HEK293 (cell line): Measurements from ENCODE around the gene CCP110.

Experiments used
- CTCF ChIA-PET: fragments of 350-600 bp; formaldehyde crosslinking; extraction: SDS; loops from one replicate; lab custom pipeline; 2021; ENCODE audit warnings: antibody characterized with exemption; lab: Yijun Ruan, JAX
- POLR2A ChIA-PET: fragments of 300-600 bp; formaldehyde crosslinking; extraction: SDS; loops from one replicate; lab custom pipeline; 2020; ENCODE audit warnings: antibody characterized with exemption, inconsistent platforms; lab: Yijun Ruan, JAX
- H3K27ac ChIP-seq: fragments of 200-500 bp; sonication (Bioruptor generic); 2 replicates; pipeline ENCODE4 v1.5.1; 2014; ENCODE audit warnings: low read depth, low read length, control low read depth, inconsistent platforms; ENCODE audit errors: extremely low read depth
- H3K36me3 ChIP-seq, 2 experiments: fragments of 200-500 bp in 1 of 2; sonication (Bioruptor generic) in 1 of 2; 1 replicate in 1 of 2; 2 replicates in 1 of 2; pipeline ENCODE4 v1.5.1; 2014 to 2017; ENCODE audit warnings: inconsistent platforms in 2 of 2, low read length in 2 of 2; ENCODE audit not compliant: control insufficient read depth in 2 of 2, insufficient read depth in 1 of 2
- H3K4me1 ChIP-seq: fragments of 200-500 bp; sonication (Bioruptor generic); 2 replicates; pipeline ENCODE4 v1.5.1; 2014; ENCODE audit warnings: mild to moderate bottlenecking, low read length, inconsistent platforms; ENCODE audit not compliant: control insufficient read depth, insufficient read depth
- H3K4me3 ChIP-seq: 2 replicates; pipeline ENCODE4 v1.5.1; 2011; ENCODE audit warnings: low read depth, mild to moderate bottlenecking, control low read depth, low read length, moderate library complexity
- H3K9me3 ChIP-seq: fragments of 200-500 bp; sonication (Bioruptor generic); 2 replicates; pipeline ENCODE4 v1.5.1; 2014; ENCODE audit warnings: low read depth, low read length, inconsistent platforms; ENCODE audit not compliant: control insufficient read depth, insufficient read depth
- FEZF1 ChIP-seq: fragments of 450-650 bp; formaldehyde crosslinking; IDR thresholded peaks from 2 replicates; pipeline ENCODE4 v1.5.1; 2016; ENCODE audit warnings: missing biosample characterization, missing genetic modification characterization
- GLI4 ChIP-seq: fragments of 450-650 bp; formaldehyde crosslinking; IDR thresholded peaks from 2 replicates; pipeline ENCODE4 v1.5.1; 2016; ENCODE audit warnings: missing biosample characterization, missing genetic modification characterization
- GLIS2 ChIP-seq: fragments of 450-650 bp; formaldehyde crosslinking; IDR thresholded peaks from 2 replicates; pipeline ENCODE4 v1.5.1; 2016; ENCODE audit warnings: missing biosample characterization, missing genetic modification characterization
- KLF16 ChIP-seq: fragments of 450-650 bp; formaldehyde crosslinking; IDR thresholded peaks from 2 replicates; pipeline ENCODE4 v1.5.1; 2017; ENCODE audit warnings: missing biosample characterization, missing genetic modification characterization
- KLF9 ChIP-seq: fragments of 450-650 bp; formaldehyde crosslinking; IDR thresholded peaks from 2 replicates; pipeline ENCODE4 v1.5.1; 2016; ENCODE audit warnings: missing biosample characterization, missing genetic modification characterization, low read depth
- OVOL3 ChIP-seq: fragments of 450-650 bp; formaldehyde crosslinking; IDR thresholded peaks from 2 replicates; pipeline ENCODE4 v1.5.1; 2016; ENCODE audit warnings: missing biosample characterization, missing genetic modification characterization
- PBX3 ChIP-seq: sonication (generic); formaldehyde crosslinking; IDR thresholded peaks from 2 replicates; pipeline ENCODE4 v1.8.1; 2022; ENCODE audit warnings: mild to moderate bottlenecking, moderate library complexity, missing genetic modification reagents
- PRDM4 ChIP-seq: fragments of 450-650 bp; formaldehyde crosslinking; IDR thresholded peaks from 2 replicates; pipeline ENCODE4 v1.5.1; 2017; ENCODE audit warnings: missing biosample characterization, missing genetic modification characterization
- ZBTB17 ChIP-seq: fragments of 450-650 bp; formaldehyde crosslinking; IDR thresholded peaks from 2 replicates; pipeline ENCODE4 v1.5.1; 2016; ENCODE audit warnings: missing biosample characterization, missing genetic modification characterization
- ZNF114 ChIP-seq: fragments of 450-650 bp; formaldehyde crosslinking; IDR thresholded peaks from 2 replicates; pipeline ENCODE4 v1.5.0; 2017; ENCODE audit warnings: missing biosample characterization, missing genetic modification characterization
- ZNF23 ChIP-seq: fragments of 450-650 bp; formaldehyde crosslinking; IDR thresholded peaks from 2 replicates; pipeline ENCODE4 v1.5.1; 2016; ENCODE audit warnings: missing biosample characterization, missing genetic modification characterization, borderline replicate concordance
- ZNF248 ChIP-seq: fragments of 450-650 bp; formaldehyde crosslinking; IDR thresholded peaks from 2 replicates; pipeline ENCODE4 v1.5.1; 2017; ENCODE audit warnings: missing biosample characterization, missing genetic modification characterization
- ZNF280D ChIP-seq: fragments of 450-650 bp; formaldehyde crosslinking; IDR thresholded peaks from 2 replicates; pipeline ENCODE4 v1.5.1; 2016; ENCODE audit warnings: missing biosample characterization, missing genetic modification characterization
- ZNF292 ChIP-seq: fragments of 450-650 bp; formaldehyde crosslinking; IDR thresholded peaks from 2 replicates; pipeline ENCODE4 v1.5.1; 2016; ENCODE audit warnings: low read depth, missing biosample characterization, missing genetic modification characterization, borderline replicate concordance
- ZNF426 ChIP-seq: fragments of 450-650 bp; formaldehyde crosslinking; IDR thresholded peaks from 2 replicates; pipeline ENCODE4 v1.5.1; 2017; ENCODE audit warnings: missing biosample characterization, missing genetic modification characterization, mild to moderate bottlenecking, inconsistent platforms, moderate library complexity
- ZNF600 ChIP-seq: fragments of 450-650 bp; formaldehyde crosslinking; IDR thresholded peaks from 2 replicates; pipeline ENCODE4 v1.5.1; 2016; ENCODE audit warnings: missing biosample characterization, missing genetic modification characterization
- ZNF660 ChIP-seq: fragments of 450-650 bp; IDR thresholded peaks from 2 replicates; pipeline ENCODE4 v1.5.1; 2018; ENCODE audit warnings: missing biosample characterization, mild to moderate bottlenecking, missing genetic modification characterization
- ZNF692 ChIP-seq: fragments of 450-650 bp; formaldehyde crosslinking; IDR thresholded peaks from 2 replicates; pipeline ENCODE4 v1.5.1; 2016; ENCODE audit warnings: missing biosample characterization, missing genetic modification characterization
- TF ChIP-seq, protein P1 (sequence below): fragments of 450-650 bp; formaldehyde crosslinking; IDR thresholded peaks from 2 replicates; pipeline ENCODE4 v1.5.1; 2016; ENCODE audit warnings: missing biosample characterization, missing genetic modification characterization, low read depth
- TF ChIP-seq, protein P2 (sequence below): fragments of 450-650 bp; formaldehyde crosslinking; IDR thresholded peaks from 2 replicates; pipeline ENCODE4 v1.5.1; 2016; ENCODE audit warnings: missing biosample characterization, missing genetic modification characterization

Gene CCP110, protein sequence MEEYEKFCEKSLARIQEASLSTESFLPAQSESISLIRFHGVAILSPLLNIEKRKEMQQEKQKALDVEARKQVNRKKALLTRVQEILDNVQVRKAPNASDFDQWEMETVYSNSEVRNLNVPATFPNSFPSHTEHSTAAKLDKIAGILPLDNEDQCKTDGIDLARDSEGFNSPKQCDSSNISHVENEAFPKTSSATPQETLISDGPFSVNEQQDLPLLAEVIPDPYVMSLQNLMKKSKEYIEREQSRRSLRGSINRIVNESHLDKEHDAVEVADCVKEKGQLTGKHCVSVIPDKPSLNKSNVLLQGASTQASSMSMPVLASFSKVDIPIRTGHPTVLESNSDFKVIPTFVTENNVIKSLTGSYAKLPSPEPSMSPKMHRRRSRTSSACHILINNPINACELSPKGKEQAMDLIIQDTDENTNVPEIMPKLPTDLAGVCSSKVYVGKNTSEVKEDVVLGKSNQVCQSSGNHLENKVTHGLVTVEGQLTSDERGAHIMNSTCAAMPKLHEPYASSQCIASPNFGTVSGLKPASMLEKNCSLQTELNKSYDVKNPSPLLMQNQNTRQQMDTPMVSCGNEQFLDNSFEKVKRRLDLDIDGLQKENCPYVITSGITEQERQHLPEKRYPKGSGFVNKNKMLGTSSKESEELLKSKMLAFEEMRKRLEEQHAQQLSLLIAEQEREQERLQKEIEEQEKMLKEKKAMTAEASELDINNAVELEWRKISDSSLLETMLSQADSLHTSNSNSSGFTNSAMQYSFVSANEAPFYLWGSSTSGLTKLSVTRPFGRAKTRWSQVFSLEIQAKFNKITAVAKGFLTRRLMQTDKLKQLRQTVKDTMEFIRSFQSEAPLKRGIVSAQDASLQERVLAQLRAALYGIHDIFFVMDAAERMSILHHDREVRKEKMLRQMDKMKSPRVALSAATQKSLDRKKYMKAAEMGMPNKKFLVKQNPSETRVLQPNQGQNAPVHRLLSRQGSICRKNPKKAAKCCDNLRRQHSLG

GRCh38 chr16:19523559-19524355 is at the start of gene CCP110:
CCP110 (plus strand) TSS chr16:19523942; CDS start chr16:19527882, 3,940 bp downstream.
- H3K4me1 ChIP-seq = peaks cover 14% of the 10 kb centered on the region; the same call in 1 of the 2 replicates
- CTCF ChIA-PET = interaction anchor here (0.7 to 1.8 kb wide), 5 partner anchors 10 to 438 kb away, joined by 3 to 9 read pairs (median 3); partner anchors contain the start of gene VPS35L
- no peaks in the 10 kb centered on the region for H3K9me3 ChIP-seq
- POLR2A ChIA-PET = interaction anchor here (0.6 to 2.5 kb wide), 5 partner anchors 14 to 733 kb away, joined by 3 to 25 read pairs (median 3); partner anchors contain the start of genes RPS15A and VPS35L
- peak within 1 kb of the TSS; percentile 95 for H3K4me3 ChIP-seq
- H3K36me3 ChIP-seq = peaks cover 8 to 12% of the 10 kb centered on the region in 2 experiments
- peak within 1 kb of the TSS; percentile 68; the same call in 1 of the 2 replicates for H3K27ac ChIP-seq
- TF ChIP-seq PBX3 (CRISPR knock-in tag) (peak; percentile 20; the same call in 1 of the 2 replicates), OVOL3 (tag by site-specific recombination) (no peak), ZBTB17 (tag by site-specific recombination) (0 out of 2 replicates have a peak, but pooled peaks have one; percentile 72), KLF16 (tag by site-specific recombination) (peak; percentile 76), ZNF600 (tag by site-specific recombination) (peak; percentile 83), FEZF1 (no peak), ZNF292 (tag by site-specific recombination) (no peak), ZNF248 (no peak), ZNF692 (tag by site-specific recombination) (peak; percentile 61), GLIS2 (tag by site-specific recombination) (peak; percentile 64), ZNF114 (tag by site-specific recombination) (no peak), ZNF660 (tag by site-specific recombination) (peak; percentile 67), KLF9 (tag by site-specific recombination) (peak; percentile 54), ZNF23 (tag by site-specific recombination) (no peak), PRDM4 (tag by site-specific recombination) (peak; percentile 96), ZNF426 (tag by site-specific recombination) (no peak), ZNF280D (no peak), GLI4 (tag by site-specific recombination) (no peak)
- TF ChIP-seq, protein P1, sequence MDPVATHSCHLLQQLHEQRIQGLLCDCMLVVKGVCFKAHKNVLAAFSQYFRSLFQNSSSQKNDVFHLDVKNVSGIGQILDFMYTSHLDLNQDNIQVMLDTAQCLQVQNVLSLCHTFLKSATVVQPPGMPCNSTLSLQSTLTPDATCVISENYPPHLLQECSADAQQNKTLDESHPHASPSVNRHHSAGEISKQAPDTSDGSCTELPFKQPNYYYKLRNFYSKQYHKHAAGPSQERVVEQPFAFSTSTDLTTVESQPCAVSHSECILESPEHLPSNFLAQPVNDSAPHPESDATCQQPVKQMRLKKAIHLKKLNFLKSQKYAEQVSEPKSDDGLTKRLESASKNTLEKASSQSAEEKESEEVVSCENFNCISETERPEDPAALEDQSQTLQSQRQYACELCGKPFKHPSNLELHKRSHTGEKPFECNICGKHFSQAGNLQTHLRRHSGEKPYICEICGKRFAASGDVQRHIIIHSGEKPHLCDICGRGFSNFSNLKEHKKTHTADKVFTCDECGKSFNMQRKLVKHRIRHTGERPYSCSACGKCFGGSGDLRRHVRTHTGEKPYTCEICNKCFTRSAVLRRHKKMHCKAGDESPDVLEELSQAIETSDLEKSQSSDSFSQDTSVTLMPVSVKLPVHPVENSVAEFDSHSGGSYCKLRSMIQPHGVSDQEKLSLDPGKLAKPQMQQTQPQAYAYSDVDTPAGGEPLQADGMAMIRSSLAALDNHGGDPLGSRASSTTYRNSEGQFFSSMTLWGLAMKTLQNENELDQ (tag by site-specific recombination) = no peak
- TF ChIP-seq, protein P2, sequence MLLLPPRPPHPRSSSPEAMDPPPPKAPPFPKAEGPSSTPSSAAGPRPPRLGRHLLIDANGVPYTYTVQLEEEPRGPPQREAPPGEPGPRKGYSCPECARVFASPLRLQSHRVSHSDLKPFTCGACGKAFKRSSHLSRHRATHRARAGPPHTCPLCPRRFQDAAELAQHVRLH (tag by site-specific recombination) = peak; percentile 78; the same call in 1 of the 2 replicates
